DND-41 (cell line): ENCODE data around the gene PGAP2.
A peak's percentile ranks its signal among the peaks of the same experiment; 100 is the strongest.

ENCODE experiments used
- ATAC-seq: fragments of 200-7000 bp; cut with Tn5 transposase; 3 replicates; pipeline ENCODE4 v1.9.1; 2021; ENCODE audit warnings: low read depth; ENCODE audit not compliant: insufficient read depth
- DNase-seq: peaks from one replicate; pipeline ENCODE4 v3.0.0-alpha.2; 2020
- H2AFZ ChIP-seq: 2 replicates; pipeline ENCODE4 v1.6.0; 2012; ENCODE audit warnings: low read depth, low read length
- H3K27ac ChIP-seq: 2 replicates; pipeline ENCODE4 v1.5.1; 2012; ENCODE audit warnings: low read length, inconsistent platforms
- H3K27me3 ChIP-seq: fragments of 200-600 bp; sonication (generic); 2 replicates; pipeline ENCODE4 v1.6.0; 2012; ENCODE audit warnings: low read length, mild to moderate bottlenecking, inconsistent platforms; ENCODE audit not compliant: insufficient read depth, poor library complexity
- H3K36me3 ChIP-seq: 2 replicates; pipeline ENCODE4 v1.5.1; 2012; ENCODE audit warnings: low read length, inconsistent platforms; ENCODE audit not compliant: insufficient read depth
- H3K4me1 ChIP-seq: 2 replicates; pipeline ENCODE4 v1.5.1; 2012; ENCODE audit warnings: mild to moderate bottlenecking, low read length; ENCODE audit not compliant: insufficient read depth
- H3K4me2 ChIP-seq: 2 replicates; pipeline ENCODE4 v1.6.0; 2012; ENCODE audit warnings: mild to moderate bottlenecking, moderate library complexity, low read length, inconsistent platforms; ENCODE audit not compliant: insufficient read depth
- H3K4me3 ChIP-seq, 2 experiments: fragments of 200-600 bp in 1 of 2; shearing (Covaris generic) in 1 of 2; 2 replicates each; pipeline ENCODE4 v1.5.1; 2012 to 2016; ENCODE audit warnings: inconsistent platforms in 2 of 2, low read length in 2 of 2, mild to moderate bottlenecking in 2 of 2, low read depth in 1 of 2, moderate library complexity in 1 of 2
- H3K79me2 ChIP-seq: 2 replicates; pipeline ENCODE4 v1.6.0; 2012; ENCODE audit warnings: low read length, inconsistent platforms; ENCODE audit not compliant: insufficient read depth
- H3K9ac ChIP-seq: 2 replicates; pipeline ENCODE4 v1.6.0; 2012; ENCODE audit warnings: low read depth, mild to moderate bottlenecking, inconsistent platforms, low read length, moderate library complexity
- H3K9me3 ChIP-seq: 2 replicates; pipeline ENCODE4 v1.5.1; 2012; ENCODE audit warnings: low read length, moderate library complexity, mild to moderate bottlenecking, inconsistent platforms; ENCODE audit not compliant: insufficient read depth, severe bottlenecking
- H4K20me1 ChIP-seq: 2 replicates; pipeline ENCODE4 v1.6.0; 2012; ENCODE audit warnings: low read length; ENCODE audit not compliant: insufficient read depth
- CTCF ChIP-seq: IDR thresholded peaks from 2 replicates; pipeline ENCODE4 v1.5.1; 2012; ENCODE audit warnings: borderline replicate concordance, low read length, moderate library complexity, mild to moderate bottlenecking; ENCODE audit not compliant: poor library complexity, severe bottlenecking; ENCODE audit errors: extremely low read depth
- EZH2 ChIP-seq: IDR thresholded peaks from 3 replicates; pipeline ENCODE4 v1.6.1; 2012; ENCODE audit warnings: borderline replicate concordance, low read depth, mild to moderate bottlenecking, moderate library complexity, low read length, inconsistent platforms; ENCODE audit not compliant: severe bottlenecking

The PGAP2 gene

GRCh38 chr11:3855808-3856491 lies 47.6 kb downstream of the PGAP2 start:
- H3K4me2 ChIP-seq: peak overlapping the region; percentile 96
- peaks cover 12% of the 10 kb centered on the region; the same call in 1 of the 2 replicates for H3K36me3 ChIP-seq
- peaks cover 76% of the 10 kb centered on the region for H3K4me1 ChIP-seq
- peaks cover 29% of the 10 kb centered on the region; the same call in 1 of the 2 replicates for H4K20me1 ChIP-seq
- DNase-seq (peak; percentile 60), ATAC-seq (peak; percentile 11)
- H3K27ac ChIP-seq: peak overlapping the region; percentile 78
- H3K9me3 ChIP-seq: no peaks in the 10 kb centered on the region
- H2AFZ ChIP-seq: peak overlapping the region; percentile 72
- TF ChIP-seq CTCF: no peak
- TF ChIP-seq EZH2: no peak
- no peaks in the 10 kb centered on the region for H3K27me3 ChIP-seq
- peaks cover 59% of the 10 kb centered on the region for H3K79me2 ChIP-seq
- peak overlapping the region; percentile 76 to 92 for H3K4me3 ChIP-seq
- H3K9ac ChIP-seq: peak overlapping the region; percentile 63

GRCh38 chr11:3856856-3857553 lies 48.6 kb downstream of the PGAP2 start:
- peaks cover 65% of the 10 kb centered on the region for H3K79me2 ChIP-seq
- H3K9ac ChIP-seq: peak overlapping the region; percentile 63
- peak overlapping the region; percentile 76 to 92 for H3K4me3 ChIP-seq
- peak overlapping the region; percentile 96 for H3K4me2 ChIP-seq
- peak overlapping the region; percentile 78 for H3K27ac ChIP-seq
- H3K9me3 ChIP-seq: no peaks in the 10 kb centered on the region
- peaks cover 12% of the 10 kb centered on the region; the same call in 1 of the 2 replicates for H3K36me3 ChIP-seq
- H2AFZ ChIP-seq: no peak overlapping the region
- peaks cover 29% of the 10 kb centered on the region; the same call in 1 of the 2 replicates for H4K20me1 ChIP-seq
- TF ChIP-seq EZH2: no peak
- H3K27me3 ChIP-seq: no peaks in the 10 kb centered on the region
- H3K4me1 ChIP-seq: peaks cover 87% of the 10 kb centered on the region
- DNase-seq (no peak), ATAC-seq (no peak)

GRCh38 chr11:3857628-3858027 lies 49.3 kb downstream of the PGAP2 start:
- Histone ChIP-seq H3K79me2 (peaks cover 71% of the 10 kb centered on the region), H2AFZ (no peak overlapping the region), H4K20me1 (peaks cover 35% of the 10 kb centered on the region; the same call in 1 of the 2 replicates), H3K4me1 (peaks cover 90% of the 10 kb centered on the region), H3K27ac (peak overlapping the region; percentile 78), H3K4me2 (peak overlapping the region; percentile 96), H3K36me3 (peaks cover 12% of the 10 kb centered on the region; the same call in 1 of the 2 replicates), H3K4me3 (peak overlapping the region; percentile 76 to 92; a peak in 3 of 4 replicates), H3K9ac (peak overlapping the region; percentile 63), H3K27me3 (no peaks in the 10 kb centered on the region), H3K9me3 (no peaks in the 10 kb centered on the region)
- ATAC-seq: no peak
- no peak for DNase-seq
- TF ChIP-seq EZH2 (no peak), CTCF (no peak)

- peaks cover 89% of the 10 kb centered on the region for H3K79me2 ChIP-seq
- DNase-seq (no peak), ATAC-seq (no peak)
- no peaks in the 10 kb centered on the region for H3K9me3 ChIP-seq
- TF ChIP-seq EZH2 (no peak), CTCF (no peak)
- H2AFZ ChIP-seq: no peak overlapping the region
- H3K4me1 ChIP-seq: peaks cover 78% of the 10 kb centered on the region
- H3K27me3 ChIP-seq: no peaks in the 10 kb centered on the region
- H4K20me1 ChIP-seq: peaks cover 47% of the 10 kb centered on the region
- H3K4me3 ChIP-seq: peak overlapping the region in 1 of 2 experiments; percentile 92; a peak in 2 of 4 replicates
- H3K4me2 ChIP-seq: peak overlapping the region; percentile 96
- peaks cover 12% of the 10 kb centered on the region; the same call in 1 of the 2 replicates for H3K36me3 ChIP-seq
- H3K9ac ChIP-seq: peak overlapping the region; percentile 63
- peak overlapping the region; percentile 78 for H3K27ac ChIP-seq
These were observed 51.1 kb downstream of the PGAP2 start for GRCh38 chr11:3859373-3859881.
